GM18508 (cell line): ENCODE results near the gene SORBS1.

Experiments
- ATAC-seq: cut with Tn5 transposase; IDR thresholded peaks from one replicate; pipeline ENCODE4 v1.9.1; 2021; ENCODE audit warnings: moderate number of reproducible peaks; ENCODE audit not compliant: insufficient read depth, unreplicated experiment

The SORBS1 gene

GRCh38 chr10:95518455-95519452, 42.4 kb downstream of the SORBS1 start:
- no peak for ATAC-seq

GRCh38 chr10:95517536-95518454, 43.4 kb downstream of the SORBS1 start:
- ATAC-seq = no peak

- ATAC-seq = no peak
These were observed 44.3 kb downstream of the SORBS1 start for GRCh38 chr10:95516774-95517373.

GRCh38 chr10:95513941-95514392, 47.2 kb downstream of the SORBS1 start:
- no peak for ATAC-seq

GRCh38 chr10:95513008-95513589, 48.1 kb downstream of the SORBS1 start:
- ATAC-seq = no peak

- ATAC-seq = no peak
These were observed 49.9 kb downstream of the SORBS1 start for GRCh38 chr10:95511314-95511713.

GRCh38 chr10:95509251-95509650, 51.9 kb downstream of the SORBS1 start:
- ATAC-seq = no peak

- ATAC-seq = no peak
These were observed 52.4 kb downstream of the SORBS1 start for GRCh38 chr10:95508730-95509129.

GRCh38 chr10:95506056-95506737, 55.0 kb downstream of the SORBS1 start:
- no peak for ATAC-seq

GRCh38 chr10:95505641-95506040, 55.5 kb downstream of the SORBS1 start:
- no peak for ATAC-seq

- ATAC-seq = no peak
These were observed 56.0 kb downstream of the SORBS1 start for GRCh38 chr10:95505084-95505610.

GRCh38 chr10:95504246-95504691, 56.9 kb downstream of the SORBS1 start:
- ATAC-seq = no peak

- ATAC-seq = no peak
These were observed 57.6 kb downstream of the SORBS1 start for GRCh38 chr10:95503526-95503925.

GRCh38 chr10:95503001-95503400, 58.2 kb downstream of the SORBS1 start:
- no peak for ATAC-seq

- ATAC-seq = no peak
These were observed 58.8 kb downstream of the SORBS1 start for GRCh38 chr10:95502377-95502776.

- no peak for ATAC-seq
These were observed 59.7 kb downstream of the SORBS1 start for GRCh38 chr10:95501203-95502094.

GRCh38 chr10:95500649-95501048, 60.5 kb downstream of the SORBS1 start:
- ATAC-seq = no peak

- no peak for ATAC-seq
These were observed 61.1 kb downstream of the SORBS1 start for GRCh38 chr10:95500097-95500496.
